ENCODE data around the gene DNAJB12.
"Not testable (repeated sequence)": the region's sequence is repeated elsewhere in the genome, so short reads cannot be mapped to it uniquely, and the experiment has no call there.

Gene DNAJB12

GRCh38 chr10:72329290-72330068 is 25.2 kb downstream of the DNAJB12 start:
- DNase-seq: peak; percentile 17

GRCh38 chr10:72328829-72329204 is 25.9 kb downstream of the DNAJB12 start:
- no peak for DNase-seq

DNA sequence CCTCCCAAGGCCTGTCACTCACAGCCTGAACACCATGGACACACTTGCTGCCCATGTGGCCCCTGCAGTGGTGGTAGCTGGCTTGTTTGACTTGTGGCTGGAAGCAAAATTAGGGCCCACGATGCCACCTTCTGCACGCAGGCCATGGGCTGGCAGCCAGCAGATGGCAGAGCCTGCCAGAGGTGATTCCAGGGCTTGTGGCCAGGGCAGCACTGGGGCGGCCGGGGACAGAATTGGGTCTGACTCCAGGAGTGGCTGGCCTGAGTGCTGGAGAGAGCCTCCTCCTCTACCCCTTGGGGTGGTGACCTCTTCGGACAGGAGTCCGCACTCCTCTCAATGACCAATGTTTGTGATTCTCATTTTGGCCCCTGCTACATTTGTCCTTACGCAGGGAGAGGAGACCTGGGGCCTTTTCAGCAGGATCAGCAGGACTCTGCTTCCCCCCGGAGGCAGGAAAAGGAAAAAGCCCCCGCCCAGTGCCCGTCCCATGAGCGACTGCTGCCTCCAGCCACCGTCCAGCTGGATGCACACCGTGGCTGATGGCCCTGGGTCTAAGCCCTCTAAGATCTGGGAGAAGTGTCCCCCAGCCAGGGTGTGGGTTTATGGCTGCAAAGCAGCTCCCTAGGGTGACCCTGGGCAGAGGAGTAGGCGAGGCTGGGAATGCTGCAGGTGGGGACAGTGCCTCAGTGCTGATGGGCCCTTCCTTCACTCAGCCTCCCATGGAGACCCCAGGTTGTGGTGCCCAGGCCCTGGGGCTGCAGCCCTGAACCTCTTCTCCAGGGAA is 26.5 kb downstream of the DNAJB12 start:
- DNase-seq: no peak

DNA sequence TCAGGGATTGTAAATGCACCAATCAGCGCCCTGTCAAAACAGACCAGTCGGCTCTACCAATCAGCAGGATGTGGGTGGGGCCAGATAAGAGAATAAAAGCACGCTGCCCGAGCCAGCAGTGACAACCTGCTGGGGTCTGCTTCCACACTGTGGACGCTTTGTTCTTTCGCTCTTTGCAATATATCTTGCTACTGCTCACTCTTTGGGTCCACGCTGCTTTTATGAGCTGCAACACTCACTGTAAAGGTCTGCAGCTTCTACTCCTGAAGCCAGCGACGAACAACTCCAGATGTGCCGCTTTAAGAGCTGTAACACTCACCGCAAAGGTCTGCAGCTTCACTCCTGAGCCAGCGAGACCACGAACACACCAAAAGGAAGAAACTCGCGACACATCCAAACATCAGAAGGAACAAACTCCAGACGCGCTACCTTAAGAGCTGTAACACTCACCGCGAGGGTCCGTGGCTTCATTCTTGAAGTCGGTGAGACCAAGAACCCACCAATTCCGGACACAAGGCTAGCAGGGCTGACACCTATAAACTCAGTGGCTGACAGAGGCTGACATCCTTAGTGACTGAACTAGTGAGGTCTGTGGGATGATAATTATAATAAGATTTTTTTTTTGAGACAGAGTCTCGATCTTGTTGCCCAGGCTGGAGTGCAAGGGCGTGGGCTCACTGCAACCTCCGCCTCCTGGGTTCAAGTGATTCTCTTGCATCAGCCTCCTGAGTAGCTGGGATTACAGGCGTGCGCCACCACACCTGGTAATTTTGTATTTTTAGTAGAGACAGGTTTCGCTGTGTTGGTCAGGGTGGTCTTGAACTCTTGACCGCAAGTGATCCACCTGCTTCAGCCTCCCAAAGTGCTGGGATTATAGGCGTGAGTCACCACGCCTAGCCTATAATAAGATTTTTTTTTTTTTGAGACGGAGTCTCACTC is 27.8 kb downstream of the DNAJB12 start:
- not testable (repeated sequence) for DNase-seq

- peak; percentile 61 for DNase-seq
Observed at GRCh38 chr10:72325243-72326175, 29.2 kb downstream of the DNAJB12 start.

DNA sequence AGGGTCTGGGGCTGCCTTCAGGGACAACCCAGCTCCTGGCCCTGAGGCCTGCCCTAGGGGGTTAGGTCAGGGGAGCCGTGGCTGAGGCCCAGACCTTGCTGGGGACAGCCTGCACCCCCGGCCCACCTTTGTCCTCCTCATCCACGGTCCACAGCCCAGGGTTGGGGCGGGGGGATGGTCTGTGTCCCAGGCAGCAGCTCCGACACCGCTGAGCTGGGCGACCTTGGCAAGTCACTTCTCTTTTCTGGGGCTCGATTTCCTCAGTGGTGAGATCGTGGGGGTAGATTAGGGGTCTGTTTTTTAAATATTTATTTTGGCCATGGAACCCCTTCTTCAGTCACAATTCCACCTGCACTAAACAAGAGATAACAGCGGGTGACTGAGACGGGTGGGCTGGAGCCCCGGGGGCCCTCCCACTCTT is 30.9 kb downstream of the DNAJB12 start:
- no peak for DNase-seq

DNA sequence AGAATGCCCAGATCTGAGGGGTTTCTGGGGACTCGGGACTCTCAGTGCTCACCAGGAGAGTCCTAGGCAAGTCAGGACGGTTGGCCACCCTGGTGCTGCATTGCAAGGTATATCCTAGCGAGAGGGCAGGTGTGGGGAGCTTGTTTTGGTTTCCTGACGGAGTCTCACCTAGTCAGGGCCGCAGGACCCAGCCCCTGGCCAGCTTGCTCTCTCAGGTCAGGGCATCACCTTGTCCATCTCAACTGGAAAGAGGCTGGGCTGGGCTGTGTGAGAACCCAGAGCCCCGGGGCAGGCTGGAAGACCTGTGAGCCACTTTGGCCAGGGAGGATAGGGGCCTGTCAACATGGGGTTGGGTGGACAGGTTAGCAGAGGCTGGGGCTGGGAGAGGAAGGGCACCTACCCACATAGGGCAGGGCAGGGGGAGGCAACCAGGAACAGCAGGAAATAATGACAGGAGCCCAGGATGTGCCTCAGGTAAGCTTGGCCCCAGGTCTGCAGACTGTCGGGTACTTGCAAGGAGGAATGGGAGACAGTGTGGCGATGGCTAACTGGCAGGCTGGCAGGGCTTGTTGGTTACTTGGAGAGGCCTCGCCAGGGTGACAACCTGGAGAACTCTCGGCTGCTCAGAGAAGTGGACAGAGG is 31.5 kb downstream of the DNAJB12 start:
- DNase-seq: no peak

- DNase-seq: no peak
Observed at GRCh38 chr10:72322280-72323058, 32.2 kb downstream of the DNAJB12 start.

GRCh38 chr10:72322030-72322279 is 32.8 kb downstream of the DNAJB12 start:
- no peak for DNase-seq

GRCh38 chr10:72321248-72322029 is 33.3 kb downstream of the DNAJB12 start:
- no peak for DNase-seq

DNA sequence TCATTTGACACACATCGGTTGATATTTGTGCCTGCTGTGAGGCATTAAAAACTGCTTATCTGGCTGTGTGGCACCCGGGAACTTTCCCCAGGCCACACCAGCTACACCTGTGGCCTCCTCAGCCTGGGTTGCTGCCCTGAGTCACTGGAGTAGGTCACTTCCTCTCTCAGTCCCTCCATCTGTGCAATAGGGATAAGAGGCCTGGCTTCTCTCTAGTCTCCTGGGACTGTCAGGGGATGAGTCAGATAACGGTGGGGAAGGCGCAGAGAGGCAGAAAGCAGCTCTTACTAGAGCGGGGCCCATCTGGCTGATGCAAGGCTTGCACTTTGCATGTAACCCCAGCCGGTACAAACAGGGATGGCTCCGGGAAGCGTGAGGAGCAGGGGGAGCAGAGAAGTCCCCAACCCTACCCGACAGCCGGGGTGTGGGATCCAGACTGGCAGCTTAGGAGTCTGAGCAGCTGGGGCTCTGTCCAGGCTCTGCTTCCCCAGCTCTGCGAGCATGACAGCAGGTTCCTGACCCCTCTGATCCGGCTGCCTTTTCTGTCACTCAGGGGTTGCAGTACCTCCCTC is 34.0 kb downstream of the DNAJB12 start:
- DNase-seq: peak; percentile 73

DNA sequence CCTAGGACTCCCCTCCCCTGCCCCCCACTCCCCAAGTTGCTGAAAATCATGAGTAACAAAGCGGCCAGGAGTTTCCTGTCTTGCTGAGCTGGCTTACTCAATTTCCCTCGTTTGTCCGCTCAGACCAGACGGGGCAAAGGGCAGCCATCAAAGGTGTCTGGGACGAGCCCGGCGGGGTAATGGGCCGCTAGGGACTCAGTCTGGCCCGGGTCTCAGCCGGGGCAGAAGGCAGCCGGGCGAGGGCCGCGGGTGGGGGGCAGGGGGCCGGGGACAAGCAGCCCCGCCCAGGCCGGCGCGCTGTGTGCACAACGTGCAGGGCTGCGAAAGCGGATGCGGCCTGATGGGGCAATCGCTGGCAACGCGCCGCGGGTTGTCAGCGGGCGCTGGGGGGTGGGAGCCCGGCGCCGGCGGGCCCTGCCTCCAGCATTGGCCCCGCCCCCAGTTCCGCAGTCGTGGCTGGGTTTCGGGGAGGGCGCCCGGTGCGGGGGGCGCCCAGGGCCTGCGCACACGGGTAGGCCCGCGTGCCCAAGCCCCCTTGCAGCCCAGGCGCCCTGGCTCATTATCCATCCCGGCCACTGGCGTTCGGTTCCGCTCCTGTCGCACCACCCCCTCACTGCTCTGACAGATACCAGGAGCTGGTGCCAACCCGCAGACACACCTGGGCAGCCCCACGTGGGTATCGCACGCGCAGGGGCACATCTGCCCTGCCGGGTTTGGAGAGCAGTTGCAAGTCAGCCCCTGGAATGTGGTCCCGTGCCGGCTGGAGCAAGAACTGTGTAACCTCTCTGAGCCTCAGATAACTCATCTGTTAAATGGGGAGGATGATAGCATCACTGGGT is 35.1 kb downstream of the DNAJB12 start:
- no peak for DNase-seq

DNA sequence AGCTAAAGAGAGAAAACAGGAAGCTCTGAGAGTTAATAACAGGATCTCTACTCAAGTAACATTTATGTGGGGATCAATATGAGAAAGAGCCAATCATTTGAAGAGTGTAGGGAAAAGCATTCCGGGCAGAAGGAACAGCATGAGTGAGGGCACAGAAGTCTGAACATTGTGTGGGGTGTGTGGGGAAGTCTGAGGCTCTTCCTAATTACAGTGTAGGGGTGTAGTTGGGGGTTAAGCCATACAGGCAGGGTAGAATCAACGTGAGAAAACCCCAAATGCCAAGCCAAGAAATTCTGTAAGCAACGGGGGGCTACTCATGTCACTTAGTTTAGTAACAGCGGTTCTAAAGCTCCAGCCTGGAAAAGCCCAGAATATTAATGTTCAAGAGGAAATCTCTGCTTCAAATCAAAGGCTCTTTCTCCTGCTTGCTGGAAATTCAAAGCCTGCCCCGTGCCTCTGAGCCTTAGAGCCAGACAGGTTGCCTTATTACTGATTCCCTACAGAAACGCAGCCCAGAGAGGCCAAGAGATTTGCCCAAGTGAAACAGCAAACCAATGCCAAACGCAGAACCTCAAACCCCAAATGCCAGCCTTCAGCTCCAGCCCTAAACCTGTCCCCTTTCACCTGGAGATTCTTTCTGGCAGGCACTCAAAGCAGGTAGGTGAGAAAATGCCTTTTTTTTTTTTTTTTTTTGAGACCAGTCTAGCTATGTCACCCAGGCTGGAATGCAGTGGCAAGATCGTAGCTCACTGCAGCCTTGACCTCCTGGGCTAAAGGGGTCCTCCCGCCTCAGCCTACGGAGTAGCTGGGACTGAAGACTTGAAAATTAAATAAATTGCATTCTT is 36.1 kb downstream of the DNAJB12 start:
- no peak for DNase-seq

GRCh38 chr10:72316748-72317435 is 37.8 kb downstream of the DNAJB12 start:
- DNase-seq: no peak

- no peak for DNase-seq
Observed at GRCh38 chr10:72316386-72316700, 38.4 kb downstream of the DNAJB12 start.

- no peak for DNase-seq
Observed at GRCh38 chr10:72315611-72316385, 38.9 kb downstream of the DNAJB12 start.

GRCh38 chr10:72315054-72315453 is 39.7 kb downstream of the DNAJB12 start:
- DNase-seq: no peak
